ENCODE data around the gene CDC25B. TPM values are rescaled to one million over a fixed set of nuclear protein-coding genes. Genes with fewer than 3 reads are reported as not detected.
A peak's percentile ranks its signal among the peaks of the same experiment; 100 is the strongest.

CDC25B gene
- total RNA-seq (2022) (69.6 and 75.0 TPM in 2 replicates), Bru-seq, nascent RNA (percentile 66 among the genes with signal in this experiment), BruChase-seq, experiment 1, labeled RNA remaining after a 6-hour chase (percentile 79 among the genes with signal in this experiment), BruChase-seq, experiment 2, labeled RNA remaining after a 2-hour chase (percentile 78 among the genes with signal in this experiment)
- long read RNA-seq, transcript CDC25B-201 (16 exons, 3,597 nt), result major isoform, 10 of 50 reads
- long read RNA-seq, partial matches to known transcripts, result 32 of 50 reads
- long read RNA-seq, other reads (novel, unspliced or antisense), result 3 of 50 reads

DNA sequence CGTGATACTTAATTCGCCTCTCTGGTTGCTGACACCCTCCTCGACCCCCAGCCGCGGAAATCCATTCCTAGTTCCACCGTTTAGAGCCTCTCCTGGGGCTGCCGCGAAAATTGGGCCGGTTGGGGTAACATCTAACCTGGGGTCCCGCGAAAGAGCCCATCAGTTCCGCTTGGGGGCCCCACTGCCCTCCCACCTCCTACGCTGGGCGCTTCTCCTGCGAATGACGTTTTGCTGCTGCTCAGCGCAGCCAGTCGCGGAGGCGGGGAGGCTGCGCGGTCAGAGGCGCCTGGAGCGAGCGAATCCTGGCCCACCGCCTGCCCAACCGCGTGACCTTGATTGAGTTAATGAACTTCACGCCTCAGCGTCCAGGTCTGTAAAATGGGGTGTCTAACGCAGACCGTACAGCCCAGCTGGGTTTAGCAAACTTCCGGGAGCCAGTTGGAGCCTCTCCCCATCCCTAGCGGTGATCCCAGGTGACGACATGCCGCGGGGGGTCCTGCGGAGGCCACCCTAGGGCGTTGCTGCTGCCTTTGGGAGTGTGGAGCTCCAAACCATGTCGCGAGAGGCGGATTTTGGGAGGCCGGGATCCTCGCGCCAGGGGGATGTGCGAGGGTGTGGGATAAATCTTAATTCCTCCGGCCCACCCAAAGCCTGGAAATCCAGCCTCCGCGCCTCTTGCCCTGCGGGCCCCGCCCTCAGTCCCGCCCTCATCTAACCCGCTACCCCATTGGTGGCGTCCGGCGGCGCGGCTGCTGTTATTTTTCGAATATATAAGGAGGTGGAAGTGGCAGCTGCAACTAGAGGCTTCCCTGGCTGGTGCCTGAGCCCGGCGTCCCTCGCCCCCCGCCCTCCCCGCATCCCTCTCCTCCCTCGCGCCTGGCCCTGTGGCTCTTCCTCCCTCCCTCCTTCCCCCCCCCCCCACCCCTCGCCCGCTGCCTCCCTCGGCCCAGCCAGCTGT, at the start of gene CDC25B:
CDC25B (plus strand) TSS at position 800 of the 958 bp plus-strand sequence. CDS start 222 bp downstream, outside the sequence.
- peak; percentile 81 for DNase-seq
- CTCF ChIA-PET, result interaction anchor here (0.7 to 1.0 kb wide), 4 partner anchors 9 to 28 kb away, joined by 3 to 11 read pairs (median 4); partner anchors contain the start of genes ADISSP and CENPB
- BruUV-seq (replicated peaks), result TSS peak; percentile 89
- peaks cover 9% of the 10 kb centered on the region for H3K4me1 Mint-ChIP-seq (ENCODE audit: low read depth, unreplicated experiment)
- peak within 1 kb of the TSS; percentile 97 for H3K4me3 Mint-ChIP-seq (ENCODE audit: low read depth, unreplicated experiment)
- no peak for TF ChIP-seq CTCF (IDR thresholded peaks at IDR 0.05; ENCODE audit: unreplicated experiment)
- H3K27me3 Mint-ChIP-seq (ENCODE audit: unreplicated experiment), result no peaks in the 10 kb centered on the region
- peak within 1 kb of the TSS; percentile 74 for H3K27ac Mint-ChIP-seq (ENCODE audit: unreplicated experiment)
- intact Hi-C loops (cut with micrococcal nuclease; ENCODE audit: unreplicated experiment), result no loop called here
- peaks cover 42% of the 10 kb centered on the region for H3K36me3 Mint-ChIP-seq (ENCODE audit: insufficient read depth, unreplicated experiment)
- H3K9me3 Mint-ChIP-seq (ENCODE audit: low read depth, unreplicated experiment), result no peaks in the 10 kb centered on the region

- H3K4me1 Mint-ChIP-seq (ENCODE audit: low read depth, unreplicated experiment), result peaks cover 17% of the 10 kb centered on the region
- H3K36me3 Mint-ChIP-seq (ENCODE audit: insufficient read depth, unreplicated experiment), result peaks cover 8% of the 10 kb centered on the region
- no peak for TF ChIP-seq CTCF (IDR thresholded peaks at IDR 0.05; ENCODE audit: unreplicated experiment)
- CTCF ChIA-PET, result interaction anchor here (1.0 kb wide), 1 partner anchor 12 kb away, joined by 3 read pairs; no protein-coding TSS in a partner anchor
- H3K27ac Mint-ChIP-seq (ENCODE audit: unreplicated experiment), result no peak overlapping the region
- peaks cover 42% of the 10 kb centered on the region for H3K27me3 Mint-ChIP-seq (ENCODE audit: unreplicated experiment)
- no peak overlapping the region for H3K4me3 Mint-ChIP-seq (ENCODE audit: low read depth, unreplicated experiment)
- DNase-seq, result no peak
- peaks cover 3% of the 10 kb centered on the region for H3K9me3 Mint-ChIP-seq (ENCODE audit: low read depth, unreplicated experiment)
- no TSS peak for BruUV-seq (replicated peaks)
- intact Hi-C loops (cut with micrococcal nuclease; ENCODE audit: unreplicated experiment), result no loop called here
Measured at GRCh38 chr20:3747471-3747870, 48.6 kb upstream of the CDC25B start.

DNA sequence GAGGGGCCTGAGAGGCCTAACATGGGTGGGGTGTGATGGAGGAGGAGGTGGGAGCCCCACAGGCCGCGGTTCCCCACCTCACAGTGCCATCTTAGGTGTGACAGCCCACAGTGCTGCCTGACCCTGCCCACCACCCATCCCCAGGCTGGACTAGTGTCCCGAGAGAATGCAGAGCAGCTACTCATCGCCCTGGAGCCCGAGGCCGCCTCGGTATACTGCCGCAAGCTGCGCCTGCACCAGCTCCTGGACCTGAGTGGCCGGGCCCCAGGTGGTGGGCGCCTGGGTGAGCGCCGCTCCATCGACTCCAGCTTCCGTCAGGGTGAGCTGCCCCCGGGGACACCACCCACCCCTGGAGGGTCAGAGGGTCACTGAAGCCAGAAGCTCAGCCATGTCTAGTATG, 48.0 kb upstream of the CDC25B start:
- intact Hi-C loops (cut with micrococcal nuclease; ENCODE audit: unreplicated experiment), result no loop called here

More for the DNA sequence above, 48.0 kb upstream of the CDC25B start:
- peaks cover 3% of the 10 kb centered on the region for H3K9me3 Mint-ChIP-seq (ENCODE audit: low read depth, unreplicated experiment)
- H3K36me3 Mint-ChIP-seq (ENCODE audit: insufficient read depth, unreplicated experiment), result peaks cover 9% of the 10 kb centered on the region
- H3K27ac Mint-ChIP-seq (ENCODE audit: unreplicated experiment), result no peak overlapping the region
- CTCF ChIA-PET, result interaction anchor here (0.6 to 1.0 kb wide), 2 partner anchors 12 to 338 kb away, joined by 3 read pairs; no protein-coding TSS in a partner anchor
- BruUV-seq (replicated peaks), result no TSS peak
- DNase-seq, result no peak
- peaks cover 20% of the 10 kb centered on the region for H3K4me1 Mint-ChIP-seq (ENCODE audit: low read depth, unreplicated experiment)
- H3K27me3 Mint-ChIP-seq (ENCODE audit: unreplicated experiment), result peaks cover 42% of the 10 kb centered on the region
- H3K4me3 Mint-ChIP-seq (ENCODE audit: low read depth, unreplicated experiment), result no peak overlapping the region
- no peak for TF ChIP-seq CTCF (IDR thresholded peaks at IDR 0.05; ENCODE audit: unreplicated experiment)
